Stimulated activated CD8-positive, alpha-beta memory T cell treated with anti-CD3 and anti-CD28 coated beads, Interleukin-12 subunit alpha, Interleukin-12 subunit beta, amount 100 ng/mL, for 24 hours (primary cell): ENCODE data around the gene SPATA9.
"Not testable (repeated sequence)": the region's sequence is repeated elsewhere in the genome, so short reads cannot be mapped to it uniquely, and the experiment has no call there.

Source experiments
- DNase-seq: peaks from one replicate; pipeline ENCODE4 v3.0.0-alpha.2; 2020; ENCODE audit errors: extremely low read depth

SPATA9 gene

DNA sequence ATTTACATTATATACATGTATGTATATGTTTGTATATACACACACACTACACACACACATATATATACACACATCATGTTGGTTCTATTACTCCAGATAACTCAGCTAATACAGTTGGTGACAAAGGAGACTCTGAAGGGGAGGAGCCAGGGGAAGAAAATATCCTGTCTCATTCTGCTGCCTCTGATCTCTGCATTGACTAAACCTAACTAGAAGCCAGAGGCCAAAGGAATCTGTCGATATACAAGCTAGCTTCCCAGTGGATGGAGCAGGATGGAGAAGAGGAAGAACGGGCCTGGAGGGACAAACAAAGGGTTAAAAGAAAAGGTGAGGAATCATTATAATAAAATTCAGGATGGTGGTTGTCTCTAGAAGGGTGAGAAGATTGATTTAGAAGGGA, 34.6 kb upstream of the SPATA9 start:
- DNase-seq, result no peak

DNA sequence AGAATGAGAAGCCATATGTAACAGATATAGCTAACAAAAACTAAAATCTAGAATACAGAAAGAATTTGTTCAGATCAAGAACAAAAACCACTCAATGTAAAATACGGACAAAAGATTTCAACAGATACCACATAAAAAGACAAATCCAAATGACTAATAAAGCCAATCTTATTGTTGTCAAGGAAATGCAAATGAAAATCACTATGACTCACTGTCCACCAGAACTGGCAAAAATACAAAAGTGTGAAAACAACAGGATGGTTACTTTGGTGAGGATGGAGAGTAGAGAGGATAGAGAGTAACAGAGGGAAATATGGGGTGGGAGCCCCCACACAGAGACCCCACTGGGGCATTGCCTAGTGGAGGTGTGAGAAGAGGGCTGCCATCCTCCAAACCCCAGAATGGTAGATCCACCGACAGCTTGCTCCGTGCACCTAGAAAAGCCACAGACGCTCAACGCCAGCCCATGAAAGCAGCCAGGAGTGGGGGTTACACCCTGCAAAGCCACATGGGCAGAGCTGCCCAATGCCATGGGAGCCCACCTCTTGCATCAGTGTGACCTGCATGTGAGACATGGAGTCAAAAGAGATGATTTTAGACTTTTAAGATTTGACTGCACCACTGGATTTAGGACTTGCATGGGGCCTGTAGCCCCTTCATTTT, 33.1 kb upstream of the SPATA9 start:
- no peak for DNase-seq

DNA sequence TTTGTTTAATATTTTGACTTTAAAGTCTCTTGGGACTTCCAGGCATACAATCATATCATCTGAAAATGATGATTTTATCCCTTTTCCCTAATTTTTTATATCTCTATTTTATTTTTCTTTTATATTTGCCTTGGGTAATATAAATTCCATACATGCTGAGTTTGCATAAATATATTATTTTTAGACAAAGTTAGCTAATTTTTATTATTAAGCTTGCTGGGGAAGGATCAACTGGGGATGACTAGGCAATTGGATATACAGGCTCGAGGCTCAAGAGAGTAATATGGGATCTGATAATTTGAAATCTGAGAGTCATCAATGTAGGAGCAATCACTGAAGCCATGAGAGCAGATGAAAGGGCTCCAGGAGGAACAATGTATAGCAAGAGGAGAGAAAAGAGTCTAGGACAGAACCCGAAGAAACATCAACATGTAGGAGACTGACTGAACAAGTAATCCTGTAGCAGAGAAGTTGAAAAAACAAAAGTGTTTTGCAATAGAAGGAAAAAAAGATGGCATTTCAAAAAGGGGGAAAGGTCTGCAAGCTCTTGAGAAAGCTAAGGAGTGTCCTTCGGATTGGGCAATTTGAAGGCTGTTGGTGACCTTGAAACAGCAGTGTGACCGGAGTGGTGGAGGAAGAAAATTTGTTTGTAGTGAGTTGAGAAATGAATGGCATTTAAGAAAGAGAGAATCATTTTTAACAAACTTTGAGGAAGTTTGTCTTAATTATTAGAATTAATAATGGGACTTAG, 31.3 kb upstream of the SPATA9 start:
- no peak for DNase-seq

DNA sequence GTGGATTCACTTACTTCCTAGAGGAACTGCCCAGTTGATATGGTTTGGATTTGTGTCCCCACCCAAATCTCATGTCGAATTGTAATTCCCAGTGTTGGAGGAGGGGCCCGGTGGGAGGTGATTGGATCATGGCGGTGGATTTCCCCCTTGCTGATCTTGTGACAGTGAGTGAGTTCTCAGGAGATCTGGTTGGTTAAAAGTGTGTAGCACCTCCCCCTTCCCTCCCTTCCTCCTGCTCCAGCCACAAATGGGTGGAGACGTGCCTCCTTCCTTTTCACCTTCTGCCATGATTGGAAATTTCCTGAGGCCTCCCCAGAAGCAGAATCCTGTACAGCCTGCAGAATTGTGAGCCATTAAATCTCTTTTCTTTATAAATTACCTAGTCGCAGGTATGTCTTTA, 30.5 kb upstream of the SPATA9 start:
- not testable (repeated sequence) for DNase-seq

DNA sequence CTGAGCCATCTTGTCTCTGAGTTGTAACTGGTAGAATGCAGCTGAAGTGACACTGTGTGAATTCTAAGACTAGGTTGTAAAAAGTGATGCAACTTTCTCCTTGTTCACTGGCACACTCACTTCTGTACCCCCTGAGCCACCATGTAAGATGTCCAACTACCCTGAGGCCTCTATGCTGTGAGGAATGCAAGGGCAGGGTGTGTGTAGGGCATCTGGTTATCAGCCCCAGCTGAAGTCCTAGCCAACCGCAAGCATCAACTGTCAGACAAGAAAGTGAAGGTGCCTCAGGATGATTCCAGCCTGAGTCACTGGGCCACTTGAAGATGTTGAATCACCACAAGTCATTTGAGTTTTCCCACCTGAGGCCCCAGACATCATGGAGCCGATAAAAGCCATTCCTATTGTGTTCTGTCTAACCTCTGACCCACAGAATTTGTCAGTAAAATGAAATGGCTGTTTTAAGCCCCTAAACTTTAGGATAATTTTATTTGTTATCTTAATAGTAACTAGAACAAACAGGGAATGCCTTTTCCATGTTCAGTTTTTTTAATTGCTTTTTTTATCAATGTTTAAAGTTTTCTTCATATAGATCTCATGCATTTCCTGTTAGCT, 29.7 kb upstream of the SPATA9 start:
- no peak for DNase-seq

DNA sequence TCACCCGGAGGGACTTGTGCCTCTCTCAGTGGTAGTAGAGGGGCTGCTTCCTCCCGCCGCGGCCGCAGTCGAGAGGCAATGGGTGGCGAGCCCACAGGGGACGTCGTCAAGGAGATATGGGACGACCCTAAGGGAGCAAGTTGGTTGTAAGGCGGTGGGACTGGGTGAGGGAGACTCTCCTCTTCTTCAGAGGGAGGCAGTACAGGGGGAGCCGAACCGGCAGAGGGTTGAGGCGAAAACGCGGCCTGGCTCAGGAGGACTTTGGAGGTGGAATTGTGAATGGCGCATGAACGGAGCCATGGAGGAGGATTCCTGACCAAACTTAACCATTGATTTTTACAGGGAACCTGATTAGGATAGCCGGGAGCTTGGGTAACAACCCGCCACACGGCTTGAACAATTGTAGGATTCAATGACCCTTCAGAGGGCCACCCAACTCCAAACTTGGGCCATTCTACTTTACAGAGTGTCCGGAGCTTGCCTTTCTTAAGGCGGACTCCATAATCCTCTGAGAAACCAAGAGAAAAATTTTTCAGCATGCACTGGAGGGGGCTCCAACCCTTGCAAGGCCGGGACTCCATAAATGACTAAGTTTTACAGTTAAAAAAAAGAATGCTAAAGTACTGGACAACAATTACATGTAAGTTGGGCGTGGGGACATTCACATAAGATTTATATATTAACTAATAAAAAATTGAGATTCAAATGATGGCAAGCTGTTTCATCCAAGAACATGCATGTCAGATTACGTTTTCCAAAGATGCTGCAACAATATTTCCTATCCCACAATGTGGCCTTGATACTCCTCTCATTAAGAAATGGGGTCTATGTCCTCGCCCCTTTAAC, 28.9 kb upstream of the SPATA9 start:
- no peak for DNase-seq

DNA sequence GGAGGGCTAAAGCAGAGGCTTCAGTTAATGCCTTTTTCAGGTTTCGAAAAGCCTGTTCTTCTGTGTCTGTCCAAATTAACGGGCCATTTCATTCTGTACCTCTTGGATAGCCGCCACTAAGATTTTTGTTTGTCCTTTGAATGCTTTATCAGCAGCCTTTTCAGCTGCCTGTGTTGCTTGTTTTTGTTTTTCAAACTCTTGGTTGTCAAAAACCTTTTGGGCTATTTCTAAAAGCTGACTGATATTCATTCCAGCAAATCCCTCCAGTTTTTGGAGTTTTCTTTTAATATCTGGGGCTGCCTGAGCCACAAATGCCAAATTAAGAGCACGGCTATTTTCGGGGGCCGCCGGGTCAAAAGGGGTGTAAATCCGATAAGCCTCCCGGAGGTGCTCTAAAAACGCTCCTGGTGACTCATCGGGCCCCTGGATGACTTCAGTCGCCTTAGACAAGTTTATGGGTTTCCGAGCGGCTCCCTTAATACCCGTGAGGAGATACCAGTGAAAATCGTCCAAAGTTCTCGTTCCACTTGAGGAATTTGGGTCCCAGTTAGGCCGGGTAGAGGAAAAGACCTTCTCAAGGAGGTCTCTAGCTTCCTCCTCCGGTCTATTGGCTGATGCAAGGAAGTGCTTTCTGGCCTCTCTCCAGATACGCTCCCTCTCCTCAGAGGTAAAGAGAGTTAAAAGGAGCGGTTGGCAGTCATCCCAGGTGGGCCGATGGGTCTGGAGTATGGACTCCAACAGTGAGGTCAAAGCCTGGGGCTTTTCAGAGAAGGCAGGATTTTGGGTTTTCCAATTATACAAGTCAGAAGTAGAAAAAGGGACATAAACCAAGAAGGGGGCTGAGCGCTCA, 28.1 kb upstream of the SPATA9 start:
- not testable (repeated sequence) for DNase-seq

DNA sequence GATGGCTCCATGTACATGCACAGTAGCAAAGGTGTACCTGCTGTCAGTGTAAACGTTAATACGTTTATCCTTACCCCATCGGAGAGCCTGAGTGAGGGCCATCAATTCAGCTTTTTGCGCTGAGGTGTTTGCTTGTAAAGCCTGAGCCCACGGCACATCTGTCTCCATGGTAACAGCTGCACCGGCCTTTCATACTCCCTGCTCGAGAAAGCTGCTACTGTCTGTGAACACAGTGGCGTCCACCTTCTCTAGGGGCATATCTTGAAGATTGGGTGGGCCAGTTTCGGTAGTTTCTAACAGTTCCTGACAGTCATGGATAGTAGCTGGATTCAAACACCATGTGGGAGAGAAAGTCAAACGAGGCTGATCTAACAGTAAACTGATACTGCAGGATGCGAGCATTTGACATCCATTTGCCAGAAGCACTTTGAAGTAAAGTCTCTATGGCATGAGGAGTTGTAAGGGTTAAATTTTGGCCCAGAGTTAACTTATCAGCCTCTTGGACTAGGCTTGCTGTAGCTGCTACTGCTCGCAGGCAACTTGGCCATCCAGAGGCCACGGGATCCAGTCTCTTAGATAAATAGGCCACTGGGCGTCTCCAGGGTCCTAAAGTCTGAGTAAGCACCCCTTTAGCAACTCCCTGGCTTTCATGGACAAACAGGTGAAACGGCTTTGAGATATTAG, 27.3 kb upstream of the SPATA9 start:
- no peak for DNase-seq

DNA sequence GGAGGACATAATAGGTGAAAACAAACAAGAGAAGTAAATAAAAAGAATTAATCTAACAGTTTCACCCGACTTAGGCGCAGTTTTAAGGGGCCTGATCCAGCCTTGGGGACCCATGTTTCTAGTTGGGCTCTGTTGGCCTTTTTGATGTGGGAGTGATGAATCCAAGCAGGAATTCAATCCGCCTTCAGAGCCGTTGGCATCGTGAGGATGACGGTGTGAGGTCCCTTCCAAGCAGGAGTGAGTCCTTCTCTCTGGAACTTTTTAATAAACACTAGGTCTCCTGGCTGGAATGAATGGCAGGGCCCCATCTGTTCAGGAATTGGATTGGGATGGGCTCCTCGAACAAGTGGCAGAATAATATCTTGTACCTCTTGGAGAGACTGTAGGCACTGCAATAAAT, 26.1 kb upstream of the SPATA9 start:
- DNase-seq, result no peak

DNA sequence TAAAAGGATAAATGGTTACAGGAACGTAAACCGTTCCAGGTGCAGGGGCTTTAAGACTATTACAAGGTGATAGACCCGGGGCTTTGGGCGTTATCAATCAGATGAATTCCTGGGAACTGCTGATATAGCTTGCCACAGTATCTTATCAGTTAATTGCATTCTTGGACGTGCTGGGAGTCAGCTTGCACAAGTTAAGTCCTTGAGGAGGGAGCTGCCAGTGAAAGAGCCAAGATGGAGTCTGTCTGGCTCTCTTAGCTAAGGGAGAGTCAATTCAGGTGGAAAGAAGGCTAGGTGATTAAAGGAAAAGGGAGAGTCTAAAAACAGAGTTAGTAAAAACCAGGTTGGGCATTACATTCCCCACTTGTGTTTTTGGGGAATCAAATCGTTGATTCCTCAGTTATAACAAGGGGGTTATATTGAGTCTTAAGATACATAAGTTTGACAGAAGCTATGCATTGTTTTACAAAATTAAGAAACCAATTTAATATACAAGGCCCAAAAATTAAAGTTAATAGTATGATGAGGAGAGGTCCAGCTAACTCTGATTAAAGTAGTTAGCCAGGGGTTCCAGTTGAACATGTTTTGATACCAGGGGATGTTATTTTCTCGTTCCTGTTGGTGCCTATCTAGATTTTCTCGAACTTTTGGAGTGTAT, 24.9 kb upstream of the SPATA9 start:
- not testable (repeated sequence) for DNase-seq

DNA sequence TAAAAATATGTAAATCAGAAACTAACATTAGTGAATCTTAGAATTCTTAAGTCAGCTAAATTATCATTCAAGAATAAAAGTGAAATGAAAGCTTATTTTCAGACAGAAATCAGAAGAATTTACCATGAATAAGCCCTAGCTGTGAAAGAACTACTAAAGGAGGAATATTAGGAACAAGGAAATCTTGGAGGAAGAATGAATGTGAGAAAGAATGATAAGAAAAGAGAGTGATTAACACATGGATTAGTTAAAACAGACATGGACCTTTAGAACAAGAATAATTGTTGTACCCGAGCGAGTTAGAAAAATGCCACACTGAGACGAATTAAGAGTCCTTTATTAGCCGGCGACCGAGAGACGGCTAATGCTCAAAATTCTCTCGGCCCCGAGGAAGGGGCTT, 24.3 kb upstream of the SPATA9 start:
- no peak for DNase-seq

DNA sequence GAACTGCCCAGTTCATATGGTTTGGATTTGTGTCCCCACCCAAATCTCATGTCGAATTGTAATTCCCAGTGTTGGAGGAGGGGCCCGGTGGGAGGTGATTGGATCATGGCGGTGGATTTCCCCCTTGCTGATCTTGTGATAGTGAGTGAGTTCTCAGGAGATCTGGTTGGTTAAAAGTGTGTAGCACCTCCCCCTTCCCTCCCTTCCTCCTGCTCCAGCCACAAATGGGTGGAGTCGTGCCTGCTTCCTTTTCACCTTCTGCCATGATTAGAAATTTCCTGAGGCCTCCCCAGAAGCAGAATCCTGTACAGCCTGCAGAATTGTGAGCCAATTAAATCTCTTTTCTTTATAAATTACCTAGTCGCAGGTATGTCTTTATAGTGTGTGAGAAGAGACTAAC, 23.4 kb upstream of the SPATA9 start:
- DNase-seq, result not testable (repeated sequence)

DNA sequence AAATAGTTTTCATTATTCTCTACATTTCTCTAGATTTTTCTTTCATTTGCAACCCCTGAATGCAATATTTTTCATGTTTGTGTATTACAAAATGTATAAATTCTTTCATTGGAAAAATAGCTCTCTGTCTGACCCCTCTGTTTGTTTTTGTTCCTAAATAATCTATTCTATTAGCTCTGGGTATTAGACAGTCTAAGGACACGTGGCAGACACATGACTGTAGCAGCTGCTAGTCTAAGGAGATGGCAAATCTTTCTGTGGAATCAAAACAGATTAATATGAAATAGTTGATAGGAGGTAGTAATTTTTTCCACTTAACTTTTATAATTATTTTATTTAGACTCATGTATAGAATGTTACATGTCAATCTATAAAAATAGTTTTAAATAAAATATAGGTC, 21.4 kb upstream of the SPATA9 start:
- no peak for DNase-seq

DNA sequence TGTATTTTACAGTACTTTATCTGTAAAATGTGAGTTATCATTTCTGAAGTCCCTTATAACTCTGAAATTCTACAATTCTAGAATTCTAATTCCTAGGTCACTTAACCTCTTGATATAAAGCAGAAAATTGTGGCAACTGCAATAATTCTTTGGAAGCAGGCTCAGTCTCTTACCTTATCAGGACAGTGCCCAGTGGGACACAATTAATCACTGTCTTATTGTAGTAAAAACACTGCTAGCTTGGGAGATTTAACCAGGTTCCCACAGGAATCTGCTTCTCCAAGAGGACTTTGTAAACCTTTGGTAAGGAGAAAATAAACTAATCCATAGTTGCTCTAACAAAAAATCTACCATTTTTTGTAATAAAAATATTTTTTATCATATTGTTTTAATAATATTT, 18.3 kb upstream of the SPATA9 start:
- no peak for DNase-seq

DNA sequence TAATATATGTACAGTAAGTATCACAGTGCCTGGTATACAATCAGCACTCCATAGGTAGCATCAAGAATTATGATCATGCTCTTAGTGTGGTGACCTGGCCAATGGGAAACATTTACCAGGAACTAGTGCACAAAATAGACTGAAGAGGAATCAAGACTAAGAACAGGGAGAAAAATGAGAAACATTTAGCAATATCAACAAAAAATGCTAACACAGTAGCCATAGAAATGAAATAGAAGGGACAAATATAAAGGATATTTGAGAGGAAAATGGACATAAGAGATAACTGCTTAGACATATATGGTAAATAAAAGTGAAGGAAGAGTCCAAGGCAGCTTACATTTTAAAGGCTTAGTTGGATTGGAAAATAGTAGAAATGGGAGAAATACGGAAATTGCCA, 16.5 kb upstream of the SPATA9 start:
- no peak for DNase-seq

DNA sequence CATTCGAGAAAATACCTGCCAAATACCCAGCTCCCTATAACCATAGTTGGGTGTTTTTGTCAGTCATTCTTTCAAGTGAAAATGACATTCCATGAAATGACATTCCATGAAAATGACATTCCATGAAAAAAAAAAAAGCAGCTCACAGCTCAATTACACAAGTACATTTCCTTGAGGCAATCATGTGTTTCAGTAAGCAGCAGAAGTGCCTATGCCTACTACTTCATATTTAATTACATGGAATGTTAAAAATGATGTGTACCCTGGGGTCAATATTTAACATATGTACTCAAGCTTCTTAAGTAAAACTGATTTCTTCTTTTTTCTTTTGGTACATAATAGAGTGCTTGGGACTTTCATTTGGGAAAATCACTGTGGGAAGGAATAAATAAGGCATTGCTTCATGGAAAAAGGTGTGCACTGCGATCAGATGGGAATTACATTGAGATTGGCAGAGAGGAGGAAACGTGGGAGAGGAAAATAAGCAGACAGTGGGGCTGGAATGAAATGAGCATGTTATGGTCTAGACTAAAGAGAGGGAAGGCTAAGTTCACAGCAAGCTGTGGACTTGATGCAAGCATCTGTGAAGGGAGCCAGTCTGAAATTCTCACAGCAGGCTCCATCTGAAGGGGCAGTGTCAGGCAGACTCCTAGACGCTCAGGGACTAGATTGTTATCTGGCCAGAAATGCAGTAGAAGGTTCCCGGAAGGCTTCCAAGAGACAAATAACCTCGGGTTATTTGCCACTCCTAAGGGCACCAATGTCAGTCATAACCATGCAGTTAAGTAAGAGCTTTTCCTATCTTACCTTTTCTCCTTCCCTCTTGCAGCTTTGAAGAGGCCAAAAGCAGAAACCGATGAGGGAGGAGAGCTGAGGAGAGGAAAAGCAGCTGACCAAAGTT, 15.2 kb upstream of the SPATA9 start:
- DNase-seq, result no peak

DNA sequence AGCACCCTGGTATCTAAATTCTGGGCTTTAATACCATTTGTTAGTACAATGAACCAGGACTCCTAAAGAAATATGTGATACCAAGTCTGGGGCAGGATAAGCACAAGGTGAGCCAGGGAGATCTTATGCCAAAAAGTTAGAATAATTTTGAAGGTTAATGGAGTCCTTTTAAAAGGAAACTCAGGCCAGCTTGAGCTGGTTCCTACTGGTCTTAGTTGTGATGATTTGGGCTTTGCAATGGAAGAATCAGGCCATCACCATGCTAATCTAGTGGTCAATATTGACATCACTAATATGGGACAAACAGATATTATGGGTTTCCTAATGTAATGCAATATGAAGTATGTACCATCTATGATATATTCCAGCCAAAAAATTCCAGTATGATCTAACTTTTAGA, 7.5 kb upstream of the SPATA9 start:
- DNase-seq, result no peak

DNA sequence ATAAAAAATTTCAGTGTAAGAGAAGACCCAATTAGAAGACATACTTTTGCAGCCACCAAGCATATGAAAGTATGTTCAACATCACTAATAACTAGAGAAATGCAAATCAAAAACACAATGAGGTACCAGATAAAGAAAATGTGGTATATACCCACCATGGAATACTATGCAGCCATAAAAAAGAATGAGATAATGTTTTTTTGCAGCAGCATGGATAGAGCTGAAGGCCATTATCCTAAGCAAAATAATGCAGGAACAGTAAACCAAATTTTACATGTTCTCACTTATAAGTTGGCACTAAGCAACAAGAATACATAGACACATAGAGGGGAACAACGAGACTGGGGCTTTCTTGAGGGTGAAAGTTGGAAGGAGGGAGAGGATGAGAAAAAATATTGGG, 6.9 kb upstream of the SPATA9 start:
- DNase-seq, result no peak

DNA sequence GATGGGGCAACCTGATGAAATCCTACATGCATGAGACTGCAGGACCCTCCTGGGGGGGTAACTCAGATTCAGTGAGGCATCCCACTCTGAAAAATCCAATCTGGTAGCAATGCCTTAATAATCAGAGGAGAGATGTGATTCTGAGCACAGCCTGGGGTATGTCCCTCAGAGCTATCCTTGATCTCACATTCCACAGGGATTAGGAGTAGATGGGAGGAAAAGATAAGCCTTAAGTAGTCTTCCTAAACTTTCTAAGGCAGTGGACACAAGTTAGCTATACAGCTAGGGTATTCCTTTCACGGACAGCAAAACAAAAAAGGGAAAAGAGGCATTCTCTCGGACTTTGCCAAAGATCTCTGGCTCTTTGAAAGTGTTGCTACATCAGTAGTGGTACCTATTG, 3.9 kb upstream of the SPATA9 start:
- DNase-seq, result no peak
